Myocyte (in vitro differentiated cells): ENCODE measurements around the gene APBA2. TPM values are rescaled to one million over a fixed set of nuclear protein-coding genes. Genes with fewer than 3 reads are reported as not detected.

Experiments used
- DNase-seq: peaks from one replicate; pipeline ENCODE4 v3.0.0-alpha.2; 2012; ENCODE audit warnings: low read depth
- total RNA-seq: library from RNA; depleted of rRNA; stranded (reverse); fragments of >200 nt; gene quantifications from 2 replicates; pipeline ENCODE4 v1.2.3, GENCODE V29; 2014

Gene APBA2
- total RNA-seq, 1 donor from 2014 or later: not detected

DNA sequence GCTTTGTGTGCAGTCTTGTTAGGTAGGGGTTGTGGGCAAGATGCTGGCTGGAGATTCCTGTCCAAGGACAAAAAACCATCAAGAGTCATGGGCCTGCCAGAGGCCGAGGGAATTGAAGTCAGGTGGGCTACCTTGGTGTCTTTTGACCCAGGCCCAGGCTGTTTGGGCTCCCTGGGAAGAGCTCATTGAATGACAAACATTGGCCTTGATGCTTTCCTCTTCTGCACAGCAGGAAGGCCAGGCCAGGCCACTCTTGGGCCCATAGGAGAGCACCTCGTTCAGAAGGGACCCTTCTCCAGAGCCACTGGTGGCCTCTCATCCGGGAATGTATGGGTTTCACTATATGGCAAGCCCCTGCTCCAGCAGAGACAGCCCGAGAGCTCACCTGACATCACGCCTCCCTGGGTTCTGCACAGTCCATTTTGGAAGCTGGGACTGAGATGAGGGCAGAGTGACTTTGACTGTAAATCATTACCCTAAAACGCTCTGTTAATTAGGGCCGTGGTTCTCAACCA is 214.8 kb downstream of the APBA2 start:
- no peak for DNase-seq

DNA sequence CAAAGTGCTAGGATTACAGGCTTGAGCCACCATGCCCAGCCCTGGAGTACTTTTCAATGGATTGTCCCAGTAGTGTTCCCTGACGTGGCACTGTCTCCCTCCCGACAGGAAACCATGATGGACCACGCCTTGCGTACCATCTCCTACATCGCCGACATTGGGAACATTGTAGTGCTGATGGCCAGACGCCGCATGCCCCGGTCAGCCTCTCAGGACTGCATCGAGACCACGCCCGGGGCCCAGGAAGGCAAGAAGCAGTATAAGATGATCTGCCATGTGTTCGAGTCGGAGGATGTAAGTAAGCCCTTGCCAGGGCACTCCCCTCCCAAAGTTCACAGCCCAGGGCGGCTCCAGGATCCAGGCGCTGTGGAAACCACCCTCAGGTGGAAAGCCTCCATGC is 215.7 kb downstream of the APBA2 start:
- no peak for DNase-seq

DNA sequence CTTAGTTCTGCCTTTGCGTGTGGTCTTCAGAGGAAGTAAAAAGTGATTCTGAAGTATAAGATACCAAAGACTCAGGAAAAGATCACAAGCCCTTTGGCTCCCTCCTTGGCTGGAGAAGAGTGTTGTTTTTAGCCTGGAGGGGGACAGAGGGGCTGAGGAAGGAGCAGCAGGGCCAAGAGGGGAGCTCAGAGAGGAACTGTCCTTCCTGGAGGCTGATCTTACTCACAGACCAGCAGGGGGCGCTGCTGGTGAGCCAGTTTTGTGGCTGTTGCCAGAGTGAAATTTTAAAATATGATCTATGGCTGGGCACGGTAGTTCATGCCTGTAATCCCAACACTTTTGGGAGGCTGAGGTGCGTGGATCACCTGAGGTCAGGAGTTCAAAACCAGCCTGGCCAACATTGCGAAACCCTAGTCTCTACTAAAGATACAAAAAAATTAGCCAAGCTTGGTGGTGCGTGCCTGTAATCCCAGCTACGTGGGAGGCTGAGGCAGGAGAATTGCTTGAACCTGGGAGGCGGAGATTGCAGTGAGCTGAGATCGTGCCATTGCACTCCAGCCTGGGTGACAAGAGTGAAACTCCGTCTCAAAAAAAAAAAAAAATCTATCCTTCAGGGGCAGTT is 216.5 kb downstream of the APBA2 start:
- peak; percentile 4 for DNase-seq

DNA sequence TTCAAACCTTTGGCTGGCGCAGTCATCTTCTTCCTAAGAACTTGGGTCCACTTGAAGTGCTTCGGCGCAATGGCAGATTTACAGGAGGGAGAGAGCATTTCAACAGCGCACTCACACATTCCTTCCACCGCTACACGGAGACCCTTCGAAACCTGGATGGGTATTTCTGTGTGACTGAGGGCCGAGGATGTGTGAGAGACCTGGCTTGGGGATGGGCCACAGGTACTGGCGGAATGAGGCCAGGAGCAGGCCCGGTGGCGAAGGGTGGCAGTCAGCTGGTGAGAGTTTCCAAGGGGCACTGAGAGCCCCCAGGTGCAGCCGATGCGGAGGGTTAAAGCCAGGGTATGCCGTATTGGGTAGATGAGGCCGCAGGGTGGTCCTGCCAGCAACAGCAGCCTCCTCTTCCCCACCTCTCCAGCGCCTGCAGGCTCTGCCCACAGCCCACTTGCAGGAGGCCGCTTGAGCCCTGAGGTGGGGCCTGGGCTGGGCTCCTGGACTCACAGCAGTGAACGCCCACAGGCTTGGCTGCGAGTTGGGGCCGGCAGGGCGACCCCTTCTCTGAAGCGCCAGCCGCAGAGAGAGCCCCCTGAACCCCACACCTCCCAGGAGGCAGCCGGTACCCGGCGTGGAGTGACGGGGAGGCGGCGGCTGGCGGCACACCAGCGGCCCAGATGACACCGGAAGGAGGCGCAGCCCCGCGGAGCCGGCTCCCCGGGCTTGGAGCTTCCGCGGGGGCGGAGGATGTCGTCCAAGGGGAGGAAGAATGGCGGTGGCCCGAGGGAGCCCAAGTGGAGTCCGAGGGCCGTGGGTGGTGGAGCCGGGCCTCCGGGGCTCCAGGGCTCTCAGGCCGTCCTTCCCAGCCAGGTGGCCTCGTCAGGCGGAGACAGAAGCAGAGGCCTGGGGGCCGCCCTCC is 217.4 kb downstream of the APBA2 start:
- DNase-seq: no peak

DNA sequence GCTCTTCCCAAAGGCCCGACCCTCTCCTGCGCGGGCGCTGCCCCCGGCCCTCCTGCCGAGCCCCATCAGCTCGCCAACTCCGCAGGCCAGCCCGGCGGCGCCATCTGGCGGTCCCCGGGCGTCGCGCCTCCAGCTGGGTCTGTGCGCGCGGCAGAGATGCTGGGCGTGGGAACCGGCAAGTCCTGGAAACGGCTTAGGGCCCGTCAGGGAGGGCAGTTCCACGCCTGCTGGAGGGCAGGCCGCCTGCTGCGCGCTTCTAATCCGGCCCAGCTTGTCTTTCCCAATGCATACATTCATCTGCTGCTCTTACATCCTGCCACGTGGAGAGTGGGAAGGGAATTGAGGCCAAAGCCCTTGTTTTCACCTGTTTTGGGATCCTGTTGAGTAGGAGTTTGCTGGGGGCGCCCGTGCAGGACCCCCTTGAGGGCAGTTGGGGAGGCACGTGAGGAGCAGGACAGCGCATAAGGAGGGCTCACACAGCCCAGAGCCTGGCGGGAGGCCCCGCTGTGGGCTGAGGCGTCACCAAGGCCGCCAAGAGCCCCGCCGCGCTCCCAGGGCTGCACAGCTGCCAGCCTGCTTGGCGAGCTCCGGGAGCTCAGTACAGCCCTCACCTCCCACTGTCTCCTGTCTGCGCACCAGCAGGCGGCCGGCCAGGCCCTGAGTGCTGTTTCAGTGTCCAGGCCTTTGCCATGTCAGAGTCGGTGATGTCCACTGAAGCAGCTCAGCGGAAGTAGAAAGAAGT is 218.2 kb downstream of the APBA2 start:
- peak; percentile 18 for DNase-seq

DNA sequence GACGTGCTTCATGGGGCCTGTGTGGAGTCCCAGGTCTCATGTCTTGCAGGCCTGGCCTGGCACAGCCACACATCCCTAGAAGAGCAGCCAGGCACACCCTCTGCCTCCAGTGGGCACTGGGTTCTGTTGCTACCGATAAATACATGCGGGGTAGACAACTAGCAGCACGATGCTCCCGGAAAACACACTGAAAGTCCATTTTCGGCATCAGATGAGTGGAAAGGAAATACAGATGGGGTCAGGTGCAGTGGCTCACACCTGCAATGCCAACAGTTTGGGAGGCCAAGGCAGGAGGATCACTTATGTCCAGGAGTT is 218.7 kb downstream of the APBA2 start:
- no peak for DNase-seq

DNA sequence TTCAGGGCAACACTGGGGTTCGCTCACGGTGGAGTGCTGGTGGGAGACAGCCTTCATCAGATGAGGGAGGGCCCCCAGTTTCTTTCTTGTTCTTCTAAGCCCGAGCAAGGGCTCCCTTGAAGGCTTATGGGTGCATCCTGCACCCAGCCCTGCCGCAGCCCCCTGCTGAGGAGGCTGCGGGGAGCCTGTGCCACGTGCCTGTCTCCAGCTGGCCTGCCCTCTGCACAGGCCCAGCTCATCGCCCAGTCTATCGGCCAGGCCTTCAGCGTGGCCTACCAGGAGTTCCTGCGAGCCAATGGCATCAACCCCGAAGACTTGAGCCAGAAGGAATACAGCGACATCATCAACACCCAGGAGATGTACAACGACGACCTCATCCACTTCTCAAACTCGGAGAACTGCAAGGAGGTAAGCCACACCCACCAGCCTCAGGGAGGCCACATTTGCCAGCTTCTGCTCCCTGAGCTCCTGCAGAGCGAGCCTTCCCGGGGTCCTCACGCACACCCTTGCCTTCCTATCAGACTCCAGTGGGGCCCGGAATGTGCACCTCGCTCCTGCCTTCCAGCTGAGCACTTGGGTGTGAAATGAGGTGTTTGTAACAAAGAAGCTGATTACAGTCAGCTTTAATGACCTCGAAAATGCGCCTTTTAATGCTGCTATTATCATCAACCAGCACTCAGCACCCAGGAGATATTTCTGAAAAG is 219.5 kb downstream of the APBA2 start:
- DNase-seq: no peak

DNA sequence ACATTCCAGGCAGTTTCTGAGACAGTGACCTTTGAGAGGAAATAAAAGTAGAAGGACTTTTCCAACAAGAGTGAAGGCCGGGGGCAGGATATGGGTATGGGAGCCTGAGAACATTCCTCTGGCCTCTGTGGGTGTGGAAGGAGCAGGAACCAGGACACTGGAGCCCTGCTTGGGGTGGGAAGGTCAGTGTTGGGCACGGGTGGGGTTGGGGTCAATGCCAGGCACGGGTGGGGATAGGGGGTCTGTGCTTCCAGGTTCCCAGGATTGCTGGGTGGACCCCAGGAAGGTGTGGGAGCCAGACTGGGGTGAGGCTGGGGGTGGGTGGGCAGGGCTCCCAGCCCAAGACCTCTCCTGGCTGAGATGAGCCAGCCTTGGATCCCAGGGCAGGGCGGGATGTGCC is 220.3 kb downstream of the APBA2 start:
- DNase-seq: no peak

DNA sequence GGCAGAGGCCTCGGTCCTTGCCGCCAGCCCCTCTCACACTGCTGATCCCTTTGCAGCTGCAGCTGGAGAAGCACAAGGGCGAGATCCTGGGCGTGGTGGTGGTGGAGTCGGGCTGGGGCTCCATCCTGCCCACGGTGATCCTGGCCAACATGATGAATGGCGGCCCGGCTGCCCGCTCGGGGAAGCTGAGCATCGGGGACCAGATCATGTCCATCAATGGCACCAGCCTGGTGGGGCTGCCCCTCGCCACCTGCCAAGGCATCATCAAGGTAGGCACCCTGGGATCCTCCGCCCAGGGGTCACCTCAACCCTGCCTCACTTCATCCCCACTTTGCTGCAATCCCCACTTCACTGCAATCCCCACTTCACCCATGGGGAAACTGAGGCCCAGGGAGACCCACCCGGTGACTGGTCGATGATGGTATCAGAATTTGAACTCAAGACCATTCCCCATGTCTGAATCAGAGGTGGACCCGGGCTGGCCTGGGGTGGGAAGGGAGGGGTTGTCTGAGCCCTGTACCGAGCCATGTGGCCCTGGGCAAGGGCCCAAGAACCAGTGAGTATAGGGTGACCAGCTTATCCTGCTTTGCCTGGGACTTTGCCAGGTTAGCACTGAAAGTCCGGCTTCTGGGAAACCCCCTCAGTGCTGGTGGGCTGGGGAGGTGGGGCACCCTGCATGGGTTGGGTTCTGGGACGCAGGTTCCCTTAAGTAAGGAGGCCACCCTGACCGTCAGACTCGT is 220.9 kb downstream of the APBA2 start:
- DNase-seq: no peak

DNA sequence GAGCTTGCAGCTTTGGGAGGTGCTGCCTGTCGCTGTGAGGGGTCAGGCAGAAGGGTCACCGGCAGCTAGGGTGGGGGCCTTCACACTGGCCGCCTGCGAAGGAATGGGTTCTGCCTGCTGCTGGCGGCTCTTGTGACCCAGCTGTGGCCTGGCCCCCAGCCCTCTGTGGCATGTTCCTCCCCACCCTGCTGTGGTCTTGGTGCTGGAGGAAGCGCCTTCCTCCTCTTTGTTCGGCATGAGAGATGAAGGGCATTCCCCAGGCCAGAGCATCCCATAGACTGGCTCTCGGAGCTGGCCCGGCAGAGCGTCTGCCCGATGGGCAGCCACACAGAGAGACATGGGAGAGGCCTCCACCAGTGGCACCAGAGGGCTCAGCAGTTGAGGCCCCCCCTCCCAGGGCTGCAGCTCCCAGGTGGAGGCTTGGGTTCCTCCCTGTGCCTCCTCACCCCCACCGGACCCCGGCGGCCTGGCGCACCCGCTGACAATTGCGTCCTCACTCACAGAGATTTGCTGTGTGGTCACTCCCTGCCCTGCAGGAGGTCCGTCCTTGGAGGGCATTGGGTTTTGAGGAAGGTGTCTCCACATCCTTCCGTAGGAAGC is 221.6 kb downstream of the APBA2 start:
- no peak for DNase-seq

DNA sequence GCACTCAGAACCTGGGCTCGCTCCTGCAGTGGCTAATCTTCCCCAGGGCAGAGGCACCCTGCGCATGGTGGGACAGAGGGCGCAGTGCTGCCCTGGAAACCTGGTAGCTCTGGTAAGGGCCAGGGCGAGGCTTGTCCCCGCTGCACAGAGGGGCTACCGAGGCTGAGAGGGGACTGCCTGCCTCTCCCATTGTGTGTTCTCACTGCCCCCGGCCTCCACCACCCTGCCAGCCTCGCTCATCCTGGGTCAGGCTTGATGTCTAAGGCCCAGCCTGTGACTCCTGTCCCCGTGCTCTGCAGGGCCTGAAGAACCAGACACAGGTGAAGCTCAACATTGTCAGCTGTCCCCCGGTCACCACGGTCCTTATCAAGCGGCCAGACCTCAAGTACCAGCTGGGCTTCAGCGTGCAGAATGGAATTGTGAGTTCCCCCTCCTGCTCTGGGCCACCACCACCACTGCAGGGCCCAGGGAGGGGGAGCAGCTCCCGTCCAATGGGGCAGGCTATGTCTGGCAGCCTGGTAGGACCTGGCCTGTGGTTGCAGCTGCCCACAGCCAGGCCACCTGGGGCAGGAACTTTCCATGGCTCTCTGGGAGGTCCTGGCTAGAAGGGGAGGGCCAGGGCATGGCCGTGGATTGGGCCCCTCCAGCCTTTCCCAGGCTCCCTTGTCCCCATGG is 222.3 kb downstream of the APBA2 start:
- no peak for DNase-seq

DNA sequence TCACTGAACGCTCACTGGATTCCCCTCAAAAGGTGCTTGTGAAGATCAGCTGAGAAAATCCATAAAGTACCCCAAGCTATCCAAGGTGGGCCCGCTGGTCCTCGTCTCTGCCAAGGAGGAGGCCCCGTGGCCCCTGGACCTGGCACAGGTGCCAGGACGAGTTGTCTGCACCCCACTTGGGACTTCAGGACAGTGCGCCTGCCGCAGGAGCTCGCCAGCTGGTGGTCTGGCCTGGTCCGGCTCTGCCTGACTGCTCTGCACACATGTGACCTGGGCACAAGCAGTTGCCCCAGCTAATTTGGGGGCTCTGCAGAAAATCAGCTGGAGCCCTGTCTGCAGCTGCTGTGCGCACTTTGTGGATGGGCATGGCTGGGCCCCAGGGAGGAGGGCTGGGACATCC is 224.0 kb downstream of the APBA2 start:
- DNase-seq: no peak

DNA sequence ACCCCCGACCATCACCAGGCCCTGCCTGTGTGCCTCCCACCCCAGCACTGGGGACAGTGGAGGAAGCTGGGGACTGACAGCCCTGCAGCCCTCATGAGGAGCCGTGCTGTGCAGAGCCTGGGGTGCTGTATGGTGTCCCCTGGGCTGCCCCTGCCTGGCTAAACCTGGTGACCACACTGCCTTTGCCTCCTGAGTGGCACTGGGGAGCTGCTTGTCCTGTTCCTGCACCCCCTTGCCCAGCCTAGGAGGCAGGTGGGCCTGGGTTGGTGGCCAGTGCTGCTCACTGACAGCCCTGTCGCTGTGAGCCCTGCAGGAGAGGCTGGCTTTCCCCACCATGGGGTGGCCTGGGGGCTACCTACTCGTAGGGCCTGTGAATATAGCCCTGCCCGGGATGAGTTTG is 224.4 kb downstream of the APBA2 start:
- no peak for DNase-seq

DNA sequence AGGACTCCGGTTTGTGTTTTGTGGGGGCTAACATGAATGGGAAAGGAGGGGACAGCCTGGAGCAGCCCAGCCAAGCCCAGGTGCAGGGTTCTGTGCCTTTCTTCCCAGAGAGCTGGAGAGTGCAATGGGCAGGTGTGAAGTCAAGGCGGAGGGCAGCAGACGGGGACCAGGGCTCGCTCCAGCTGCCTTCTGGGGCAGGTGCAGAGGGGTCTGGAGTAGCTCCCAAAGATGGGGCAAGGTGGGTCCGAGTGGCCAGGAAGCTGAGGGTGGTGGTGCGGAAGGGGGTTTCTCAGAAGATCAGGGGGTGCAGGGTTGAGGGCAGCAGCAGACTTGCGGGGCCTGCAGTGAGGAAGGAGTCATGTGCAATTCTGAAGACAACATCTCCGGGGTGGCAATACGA is 225.0 kb downstream of the APBA2 start:
- DNase-seq: no peak

DNA sequence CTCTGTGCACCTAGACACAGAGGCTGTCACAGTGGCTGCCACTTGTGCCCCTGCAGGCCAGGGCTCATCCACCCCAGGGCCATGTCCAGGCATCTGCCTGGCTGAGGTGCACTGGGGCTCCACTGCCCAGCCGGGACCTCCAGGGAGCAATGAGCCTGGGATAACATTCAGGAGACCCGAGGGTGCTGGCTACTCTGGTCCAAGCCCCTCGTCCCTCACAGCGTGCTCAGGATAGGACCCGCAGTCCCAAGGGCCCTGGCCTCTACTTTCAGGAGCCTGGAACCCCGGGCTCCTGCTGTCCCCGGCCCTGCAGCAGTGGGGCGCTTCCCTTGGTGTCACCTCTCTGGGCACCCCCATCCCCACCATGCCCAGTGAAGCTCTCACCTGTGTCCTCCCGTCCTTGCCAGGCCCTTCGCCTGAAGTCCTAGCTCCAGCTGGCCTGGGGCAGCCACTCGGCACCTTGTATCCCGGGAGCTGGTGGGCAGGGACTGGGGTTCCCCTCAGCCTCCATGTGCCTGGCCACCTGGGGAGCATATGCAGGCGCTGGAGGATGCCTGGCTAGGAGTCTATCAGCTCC is 226.0 kb downstream of the APBA2 start:
- DNase-seq: no peak

DNA sequence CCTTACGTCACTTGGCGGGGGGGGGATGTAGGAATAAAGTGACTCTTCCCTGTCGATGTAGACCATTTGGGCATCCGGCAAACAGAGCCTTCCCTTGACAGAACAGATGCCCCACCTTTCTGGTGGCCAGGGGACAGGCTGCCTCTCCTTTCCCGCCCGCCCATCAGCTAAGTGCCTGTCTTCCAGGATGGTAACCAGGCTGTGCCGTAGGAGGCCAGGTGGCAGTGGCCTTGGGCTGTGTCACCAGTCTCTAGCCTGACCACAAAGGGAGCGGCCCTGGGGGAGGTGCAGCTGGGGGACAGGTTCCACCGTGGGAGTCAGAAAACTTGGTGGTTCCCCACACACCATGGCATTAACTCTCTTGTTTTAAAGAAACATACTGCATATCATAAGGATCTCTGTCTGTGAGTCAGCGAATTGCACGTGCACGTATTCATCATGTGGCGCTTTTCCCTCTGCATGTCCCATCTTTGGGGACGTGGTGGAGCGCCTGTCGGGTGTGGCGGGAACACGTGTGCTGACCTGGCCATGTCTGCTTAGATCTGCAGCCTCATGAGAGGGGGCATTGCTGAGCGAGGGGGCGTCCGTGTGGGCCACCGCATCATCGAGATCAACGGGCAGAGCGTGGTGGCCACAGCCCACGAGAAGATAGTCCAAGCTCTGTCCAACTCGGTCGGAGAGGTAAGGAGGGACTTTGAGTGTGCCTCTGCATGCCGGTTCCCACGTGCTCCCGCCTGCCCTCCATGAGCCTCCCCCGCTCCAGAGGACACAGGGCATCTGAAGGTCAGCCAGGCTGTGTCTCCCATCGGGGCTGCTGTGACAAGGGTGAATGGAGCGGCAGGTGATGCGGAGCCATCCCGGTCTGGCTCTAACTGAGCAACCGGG is 227.8 kb downstream of the APBA2 start:
- DNase-seq: no peak

DNA sequence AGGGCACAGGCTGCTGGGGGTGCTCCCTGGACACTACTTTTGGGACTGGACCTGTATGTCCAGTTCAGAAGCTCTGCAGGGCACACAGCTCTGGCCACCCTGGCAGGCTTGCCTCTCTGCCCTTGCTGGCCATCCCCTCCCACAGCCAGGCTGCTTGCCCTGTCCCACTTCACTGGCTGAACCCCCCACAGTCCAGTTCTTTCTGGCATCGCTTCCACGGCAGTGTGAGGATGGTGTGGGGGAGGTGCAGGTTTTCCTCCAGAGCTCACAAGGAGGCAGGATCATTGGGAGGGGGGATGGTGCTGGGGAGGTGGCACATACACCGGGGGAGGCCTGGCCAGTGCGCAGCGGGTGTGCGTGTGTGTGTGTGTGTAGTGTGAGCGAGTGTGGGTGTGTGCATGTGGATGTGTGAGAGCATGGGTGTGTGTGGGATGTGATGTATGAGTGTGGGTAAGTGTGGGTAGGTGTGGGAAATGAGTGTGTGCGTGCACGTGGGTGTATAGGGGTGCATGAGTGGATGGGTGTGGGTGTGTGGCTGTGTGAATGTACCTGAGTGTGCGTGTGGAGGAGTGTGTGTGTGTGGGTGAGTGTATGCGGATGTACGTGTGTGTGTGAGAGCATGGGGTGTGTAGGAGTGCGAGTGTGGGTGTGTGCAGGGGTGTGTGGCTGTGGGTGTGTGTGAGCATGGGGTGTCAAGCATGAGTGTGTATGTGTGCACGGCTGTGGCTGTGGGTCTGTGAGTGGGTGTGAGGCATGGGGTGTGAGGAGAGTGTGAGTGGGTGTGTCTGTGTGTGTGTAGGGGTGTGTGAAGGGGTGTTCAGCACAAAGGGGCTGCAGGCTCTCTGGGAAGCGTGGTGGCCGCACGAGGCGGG is 228.7 kb downstream of the APBA2 start:
- no peak for DNase-seq
